Activated T-cell treated with anti-CD3 and anti-CD28 coated beads, Interleukin-2, amount 50 U/mL, for 48 hours (primary cell): ENCODE data around the gene GARNL3.
A peak's percentile ranks its signal among the peaks of the same experiment; 100 is the strongest.

Source experiments
- DNase-seq, 2 experiments: peaks; one replicate each; pipeline ENCODE4 v3.0.0-alpha.2; 2020

The GARNL3 gene

GRCh38 chr9:127233989-127234388, 30.6 kb upstream of the GARNL3 start:
- no peak for DNase-seq

- no peak for DNase-seq
These were observed 26.8 kb upstream of the GARNL3 start for GRCh38 chr9:127237801-127238200.

GRCh38 chr9:127241354-127241753, 23.2 kb upstream of the GARNL3 start:
- no peak for DNase-seq

- peak; percentile 96 for DNase-seq
These were observed 19.7 kb upstream of the GARNL3 start for GRCh38 chr9:127244609-127245601.

GRCh38 chr9:127245637-127246164, 18.9 kb upstream of the GARNL3 start:
- peak in 1 of 2 experiments; percentile 16 for DNase-seq

GRCh38 chr9:127248241-127248640, 16.3 kb upstream of the GARNL3 start:
- no peak for DNase-seq

- DNase-seq = no peak
These were observed 14.7 kb upstream of the GARNL3 start for GRCh38 chr9:127249877-127250276.

GRCh38 chr9:127250896-127251391, 13.6 kb upstream of the GARNL3 start:
- no peak for DNase-seq

GRCh38 chr9:127252410-127253318, 11.9 kb upstream of the GARNL3 start:
- DNase-seq = no peak

GRCh38 chr9:127253446-127253845, 11.1 kb upstream of the GARNL3 start:
- no peak for DNase-seq

- DNase-seq = no peak
These were observed 8.9 kb upstream of the GARNL3 start for GRCh38 chr9:127255692-127256091.

GRCh38 chr9:127256324-127256723, 8.2 kb upstream of the GARNL3 start:
- DNase-seq = no peak

GRCh38 chr9:127258606-127259471, 5.7 kb upstream of the GARNL3 start:
- no peak for DNase-seq

- no peak for DNase-seq
These were observed 2.0 kb upstream of the GARNL3 start for GRCh38 chr9:127262602-127263001.

GRCh38 chr9:127263237-127263636, 1.3 kb upstream of the GARNL3 start:
- DNase-seq = no peak

- DNase-seq = no peak
These were observed 910 bp upstream of the GARNL3 start for GRCh38 chr9:127263664-127264063.

GRCh38 chr9:127267793-127268525, 3.4 kb downstream of the GARNL3 start:
- no peak for DNase-seq

GRCh38 chr9:127269449-127269848, 4.9 kb downstream of the GARNL3 start:
- no peak for DNase-seq

GRCh38 chr9:127273326-127273725, 8.8 kb downstream of the GARNL3 start:
- no peak for DNase-seq

- no peak for DNase-seq
These were observed 12.5 kb downstream of the GARNL3 start for GRCh38 chr9:127277099-127277498.

GRCh38 chr9:127277770-127278169, 13.2 kb downstream of the GARNL3 start:
- no peak for DNase-seq
